ENCODE measurements around the gene NEURL1. TPM values are rescaled to one million over a fixed set of nuclear protein-coding genes. Genes with fewer than 3 reads are reported as not detected.

NEURL1 gene
- total and polyA plus RNA-seq, 2 donors (not counting 3 experiments of a cell fraction or from before 2014, with no cell fraction given): 0.06 to 0.22 TPM

- CTCF ChIA-PET: interaction anchor here (0.7 to 2.4 kb wide), 8 partner anchors 24 to 148 kb away, joined by 3 to 15 read pairs (median 4); no protein-coding TSS in a partner anchor
- peak overlapping the region; percentile 23 for H3K4me2 ChIP-seq (ENCODE audit: insufficient read depth, low read length)
- intact Hi-C loops (cut with micrococcal nuclease): loop anchor here (2.0 kb wide), 1 partner anchor 23 kb away; no protein-coding TSS in a partner anchor
- no peaks in the 10 kb centered on the region for H4K20me1 ChIP-seq (replicated peaks; ENCODE audit: control insufficient read depth, extremely low read depth, insufficient read depth, low read length)
- H3K9ac ChIP-seq (replicated peaks; ENCODE audit: extremely low read depth, insufficient read depth, low read length): no peak overlapping the region
- H3K79me2 ChIP-seq (ENCODE audit: control insufficient read depth, insufficient read depth, low read length): peaks cover 7% of the 10 kb centered on the region
- FAIRE-seq: peak; percentile 97
- peaks cover 51% of the 10 kb centered on the region for H3K4me1 ChIP-seq (ENCODE audit: control insufficient read depth, extremely low read depth, insufficient read depth, low read length)
- POLR2A ChIA-PET: interaction anchor here (0.5 kb wide), 1 partner anchor 46 kb away, joined by 3 read pairs; no protein-coding TSS in a partner anchor
- H3K9me3 ChIP-seq (replicated peaks; ENCODE audit: control insufficient read depth, insufficient read depth, low read length): no peaks in the 10 kb centered on the region
- peak overlapping the region; percentile 79 for H3K27ac ChIP-seq (ENCODE audit: insufficient read depth, low read depth, low read length)
- TF ChIP-seq EZH2 (IDR thresholded peaks at IDR 0.05; ENCODE audit: borderline replicate concordance, low read depth, low read length, severe bottlenecking) (no peak), CTCF (IDR thresholded peaks at IDR 0.05; ENCODE audit: extremely low read depth in 1 of 2, insufficient read depth in 1 of 2, low read depth in 1 of 2, low read length in 2 of 2) (no peak), MYC (IDR thresholded peaks at IDR 0.05; ENCODE audit: low read depth, low read length) (no peak), MAX (IDR thresholded peaks at IDR 0.05; ENCODE audit: insufficient read depth, insufficient read length) (no peak), POLR2A (IDR thresholded peaks at IDR 0.05; ENCODE audit: low read depth, low read length) (peak; percentile 50), GATA2 (IDR thresholded peaks at IDR 0.05; ENCODE audit: insufficient read depth, insufficient read length, low read depth, low read length) (no peak), JUN (IDR thresholded peaks at IDR 0.05; ENCODE audit: borderline replicate concordance, insufficient read depth, insufficient read length, low read depth) (peak; percentile 33), POLR2AphosphoS5 (IDR thresholded peaks at IDR 0.05; ENCODE audit: insufficient read depth, low read depth, low read length) (peak; percentile 50), FOS (IDR thresholded peaks at IDR 0.05; ENCODE audit: borderline replicate concordance, insufficient read depth, low read length) (peak; percentile 72)
- BruUV-seq (replicated peaks): TSS peak; percentile 55
- dilution Hi-C loops (cut with MboI; ENCODE audit: extremely low pct_ligation_motif_present, low sequenced_read_pairs): no loop called here
- H3K9me1 ChIP-seq (replicated peaks; ENCODE audit: control insufficient read depth, extremely low read depth, insufficient read depth, low read length): no peaks in the 10 kb centered on the region
- DNase-seq (ENCODE audit: low read depth, low spot score): peak; percentile 76
- H3K27me3 ChIP-seq (ENCODE audit: control insufficient read depth in 2 of 2, insufficient read depth in 2 of 2, low read length in 2 of 2): no peaks in the 10 kb centered on the region
- peaks cover 24 to 49% of the 10 kb centered on the region in 2 experiments for H3K36me3 ChIP-seq (ENCODE audit: control insufficient read depth in 2 of 2, extremely low read depth in 1 of 2, insufficient read depth in 2 of 2, low read length in 2 of 2)
- H3K4me3 ChIP-seq (replicated peaks in 1 of 3; ENCODE audit: insufficient read depth in 1 of 3, low read depth in 1 of 3, low read length in 3 of 3): no peak overlapping the region
- H2AFZ ChIP-seq (ENCODE audit: low read depth, low read length): no peak overlapping the region
These were observed 47.5 kb upstream of the NEURL1 start for GRCh38 chr10:103445767-103446567.

Measured in endothelial cell of umbilical vein (primary cell).